Transverse colon (tissue), 4 donors: ENCODE data around the gene PTPN9. TPM values are rescaled to one million over a fixed set of nuclear protein-coding genes. Genes with fewer than 3 reads are reported as not detected.

Experiments used
- DNase-seq: peaks from one replicate; pipeline ENCODE4 v3.0.0-alpha.2; 2019
- H3K27ac ChIP-seq, 4 donors: fragments of 200-600 bp; sonication (generic); 2 replicates each; pipeline ENCODE4 v1.5.1; 2016 to 2018; ENCODE audit warnings: inconsistent platforms in 4 of 4
- H3K27me3 ChIP-seq: fragments of 200-600 bp; sonication (generic); 2 replicates; pipeline ENCODE4 v1.5.1; 2017; ENCODE audit warnings: inconsistent platforms
- H3K36me3 ChIP-seq, 4 donors: fragments of 200-600 bp; sonication (generic); 2 replicates each; pipeline ENCODE4 v1.5.1; 2017 to 2019; ENCODE audit warnings: inconsistent platforms in 4 of 4
- H3K4me1 ChIP-seq, 4 donors: fragments of 200-600 bp; sonication (generic); 2 replicates each; pipeline ENCODE4 v1.5.1; 2017 to 2020; ENCODE audit warnings: inconsistent platforms in 4 of 4
- H3K4me3 ChIP-seq, 4 donors: fragments of 200-600 bp; sonication (generic); 1 replicate in 1 of 4; 2 replicates in 3 of 4; pipeline versions ENCODE4 v1.5.1 to v1.6.1; 2017 to 2019; ENCODE audit warnings: inconsistent platforms in 4 of 4
- H3K9me3 ChIP-seq, 2 donors: fragments of 200-600 bp; sonication (generic); 2 replicates each; pipeline ENCODE4 v1.5.1; 2017 to 2019; ENCODE audit warnings: inconsistent platforms in 2 of 2
- CTCF ChIP-seq, 5 experiments: fragments of 200-600 bp in 3 of 5; fragments of 450-650 bp in 2 of 5; sonication (generic) in 3 of 5; IDR thresholded peaks; 1 replicate in 2 of 5; 2 replicates in 3 of 5; pipeline ENCODE4 v1.5.1; 2016 to 2017; ENCODE audit warnings: antibody characterized with exemption in 5 of 5, inconsistent platforms in 3 of 5, mild to moderate bottlenecking in 2 of 5, moderate library complexity in 1 of 5
- EP300 ChIP-seq: sonication (generic); formaldehyde crosslinking; IDR thresholded peaks from one replicate; pipeline ENCODE4 v1.6.1; 2017; ENCODE audit warnings: antibody characterized with exemption, low read depth
- POLR2A ChIP-seq: fragments of 450-650 bp; IDR thresholded peaks from one replicate; pipeline ENCODE4 v1.6.1; 2016; ENCODE audit warnings: antibody characterized with exemption, mild to moderate bottlenecking, moderate library complexity
- POLR2AphosphoS5 ChIP-seq, 3 donors: sonication (generic); formaldehyde crosslinking; IDR thresholded peaks; one replicate each; pipeline ENCODE4 v1.6.1; 2016; ENCODE audit warnings: antibody characterized with exemption in 3 of 3
- WGBS, 2 donors: methylation state at CpG; one replicate each; pipeline ENCODE4 v1.1.5; 2018; ENCODE audit warnings: low coverage in 1 of 2; 5-methylcytosine and 5-hydroxymethylcytosine counted together
- in situ Hi-C, 4 donors: fragments of 200-750 bp; cut with MboI; loops; one replicate each; pipeline versions ENCODE4 v1.15.0 to v1.15.1; 2017; ENCODE audit warnings: low sequenced_read_pairs in 3 of 4, low pct_ligation_motif_present in 1 of 4, low pct_unique_long_range_greater_than_20kb in 1 of 4
- intact Hi-C: fragments of 100-400 bp; cut with DNase I; formaldehyde crosslinking; loops from one replicate; pipeline ENCODE4 v1.15.1; 2023; ENCODE audit warnings: low total_unique reads
- total RNA-seq, 4 donors: library from RNA; depleted of rRNA; stranded (reverse); fragments of >200 nt; gene quantifications; one replicate each; pipeline ENCODE4 v1.1.0, GENCODE V29; 2016

PTPN9 gene
- total RNA-seq, 4 donors from 2014 or later: 16.5 to 36.3 (median 29.6) TPM

- peak overlapping the region; percentile 98 to 99 (median 98) for H3K27ac ChIP-seq
- intact Hi-C loops: loop anchor here (5.0 kb wide), 1 partner anchor 123 kb away; the partner anchor contains the start of gene PTPN9
- in situ Hi-C loops: loop anchor here in 1 of 4 donors (10.0 kb wide), 1 partner anchor 90 kb away; the partner anchor contains the start of gene MAN2C1
These were observed 124.4 kb downstream of the PTPN9 start for GRCh38 chr15:75454471-75455378.

GRCh38 chr15:75453703-75454470 is 125.2 kb downstream of the PTPN9 start:
- Histone ChIP-seq H3K36me3 (no peaks in the 10 kb centered on the region), H3K4me1 (peaks cover 9 to 28% (median 24%) of the 10 kb centered on the region in 4 donors), H3K9me3 (no peaks in the 10 kb centered on the region), H3K4me3 (peak overlapping the region; percentile 63 to 86 (median 80)), H3K27ac (peak overlapping the region; percentile 98 to 99 (median 98)), H3K27me3 (no peaks in the 10 kb centered on the region)
- WGBS, 2 donors: 0% methylated on average over 5 to 45 of the region's 57 CpGs
- DNase-seq: peak; percentile 98
- in situ Hi-C loops: loop anchor here in 1 of 4 donors (10.0 kb wide), 1 partner anchor 89 kb away; the partner anchor contains the start of gene MAN2C1
- intact Hi-C loops: no loop called here
- TF ChIP-seq POLR2AphosphoS5 (IDR thresholded peaks at IDR 0.05): peak; percentile 95 to 98 (median 97)
- TF ChIP-seq CTCF (IDR thresholded peaks at IDR 0.05): no peak
- TF ChIP-seq POLR2A: peak; percentile 94
- no peak for TF ChIP-seq EP300

More at GRCh38 chr15:75454471-75455378, 124.4 kb downstream of the PTPN9 start:
- DNase-seq: peak; percentile 75
- Histone ChIP-seq H3K4me3 (peak overlapping the region; percentile 63 to 83 (median 80)), H3K36me3 (no peaks in the 10 kb centered on the region), H3K9me3 (no peaks in the 10 kb centered on the region), H3K4me1 (peaks cover under 1 to 22% (median 17%) of the 10 kb centered on the region in 4 donors), H3K27me3 (no peaks in the 10 kb centered on the region)
- 0% methylated on average over 44 of the region's 116 CpGs; no CpG with 5 or more reads in 1 of the 2 donors for WGBS, 2 donors
- no peak for TF ChIP-seq POLR2AphosphoS5 (IDR thresholded peaks at IDR 0.05)
- no peak for TF ChIP-seq POLR2A
- no peak for TF ChIP-seq EP300
- no peak for TF ChIP-seq CTCF (IDR thresholded peaks at IDR 0.05)

GRCh38 chr15:75452865-75453702 is 126.0 kb downstream of the PTPN9 start:
- TF ChIP-seq POLR2A: no peak
- peak in 1 of 5 experiments; percentile 6 for TF ChIP-seq CTCF (IDR thresholded peaks at IDR 0.05)
- peak overlapping the region; percentile 97 to 99 (median 98) for H3K27ac ChIP-seq
- peak overlapping the region; percentile 39 to 86 (median 58) for H3K4me3 ChIP-seq
- DNase-seq: peak; percentile 54
- intact Hi-C loops (no loop called here), in situ Hi-C loops (loop anchor here in 1 of 4 donors (10.0 kb wide), 1 partner anchor 88 kb away; the partner anchor contains the start of gene MAN2C1)
- H3K27me3 ChIP-seq: no peaks in the 10 kb centered on the region
- peaks cover 12 to 30% (median 27%) of the 10 kb centered on the region in 4 donors for H3K4me1 ChIP-seq
- no peaks in the 10 kb centered on the region for H3K36me3 ChIP-seq
- 0 to 2% methylated on average over 9 to 20 of the region's 38 CpGs for WGBS, 2 donors
- H3K9me3 ChIP-seq: no peaks in the 10 kb centered on the region
